ENCODE results near the gene CFAP73.

DNA sequence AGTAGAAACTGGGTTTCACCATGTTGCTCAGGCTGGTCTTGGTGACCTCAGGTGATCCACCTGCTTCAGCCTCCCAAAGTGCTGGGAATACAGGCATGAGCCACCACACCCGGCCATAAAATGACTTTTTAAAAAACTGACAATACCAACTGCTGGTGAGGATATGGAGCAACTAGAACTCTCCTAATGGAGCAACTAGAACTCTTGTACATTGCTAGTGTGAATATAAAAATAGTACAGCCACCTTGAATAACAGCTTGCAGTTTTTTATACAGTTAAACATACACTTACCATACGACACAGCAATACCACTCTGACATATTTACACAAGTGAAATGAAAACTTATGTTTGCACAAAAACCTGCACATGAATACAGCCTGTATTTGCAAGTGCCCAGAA lies 2.5 kb upstream of the CFAP73 start:
- TF ChIP-seq, protein P1, sequence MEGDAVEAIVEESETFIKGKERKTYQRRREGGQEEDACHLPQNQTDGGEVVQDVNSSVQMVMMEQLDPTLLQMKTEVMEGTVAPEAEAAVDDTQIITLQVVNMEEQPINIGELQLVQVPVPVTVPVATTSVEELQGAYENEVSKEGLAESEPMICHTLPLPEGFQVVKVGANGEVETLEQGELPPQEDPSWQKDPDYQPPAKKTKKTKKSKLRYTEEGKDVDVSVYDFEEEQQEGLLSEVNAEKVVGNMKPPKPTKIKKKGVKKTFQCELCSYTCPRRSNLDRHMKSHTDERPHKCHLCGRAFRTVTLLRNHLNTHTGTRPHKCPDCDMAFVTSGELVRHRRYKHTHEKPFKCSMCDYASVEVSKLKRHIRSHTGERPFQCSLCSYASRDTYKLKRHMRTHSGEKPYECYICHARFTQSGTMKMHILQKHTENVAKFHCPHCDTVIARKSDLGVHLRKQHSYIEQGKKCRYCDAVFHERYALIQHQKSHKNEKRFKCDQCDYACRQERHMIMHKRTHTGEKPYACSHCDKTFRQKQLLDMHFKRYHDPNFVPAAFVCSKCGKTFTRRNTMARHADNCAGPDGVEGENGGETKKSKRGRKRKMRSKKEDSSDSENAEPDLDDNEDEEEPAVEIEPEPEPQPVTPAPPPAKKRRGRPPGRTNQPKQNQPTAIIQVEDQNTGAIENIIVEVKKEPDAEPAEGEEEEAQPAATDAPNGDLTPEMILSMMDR (IDR thresholded peaks at IDR 0.05): no peak
- TF ChIP-seq POLR2A (IDR thresholded peaks at IDR 0.05): no peak

Measured in body of pancreas (tissue), 4 donors.